GM18951 (cell line): ENCODE data around the gene LAMA5.
A peak's percentile ranks its signal among the peaks of the same experiment; 100 is the strongest.

Source experiments
- POLR2A ChIP-seq: IDR thresholded peaks from 4 replicates; pipeline ENCODE4 v1.6.1; 2011; ENCODE audit warnings: mild to moderate bottlenecking; ENCODE audit not compliant: insufficient read length, insufficient read depth; ENCODE audit errors: extremely low read depth
- in situ Hi-C: fragments of 300-500 bp; cut with MboI; formaldehyde crosslinking; loops from one replicate; pipeline ENCODE4 v1.12.0; 2022; ENCODE audit warnings: low sequenced_read_pairs, mixed read lengths, inconsistent platforms; ENCODE audit not compliant: unreplicated experiment

Gene LAMA5, protein sequence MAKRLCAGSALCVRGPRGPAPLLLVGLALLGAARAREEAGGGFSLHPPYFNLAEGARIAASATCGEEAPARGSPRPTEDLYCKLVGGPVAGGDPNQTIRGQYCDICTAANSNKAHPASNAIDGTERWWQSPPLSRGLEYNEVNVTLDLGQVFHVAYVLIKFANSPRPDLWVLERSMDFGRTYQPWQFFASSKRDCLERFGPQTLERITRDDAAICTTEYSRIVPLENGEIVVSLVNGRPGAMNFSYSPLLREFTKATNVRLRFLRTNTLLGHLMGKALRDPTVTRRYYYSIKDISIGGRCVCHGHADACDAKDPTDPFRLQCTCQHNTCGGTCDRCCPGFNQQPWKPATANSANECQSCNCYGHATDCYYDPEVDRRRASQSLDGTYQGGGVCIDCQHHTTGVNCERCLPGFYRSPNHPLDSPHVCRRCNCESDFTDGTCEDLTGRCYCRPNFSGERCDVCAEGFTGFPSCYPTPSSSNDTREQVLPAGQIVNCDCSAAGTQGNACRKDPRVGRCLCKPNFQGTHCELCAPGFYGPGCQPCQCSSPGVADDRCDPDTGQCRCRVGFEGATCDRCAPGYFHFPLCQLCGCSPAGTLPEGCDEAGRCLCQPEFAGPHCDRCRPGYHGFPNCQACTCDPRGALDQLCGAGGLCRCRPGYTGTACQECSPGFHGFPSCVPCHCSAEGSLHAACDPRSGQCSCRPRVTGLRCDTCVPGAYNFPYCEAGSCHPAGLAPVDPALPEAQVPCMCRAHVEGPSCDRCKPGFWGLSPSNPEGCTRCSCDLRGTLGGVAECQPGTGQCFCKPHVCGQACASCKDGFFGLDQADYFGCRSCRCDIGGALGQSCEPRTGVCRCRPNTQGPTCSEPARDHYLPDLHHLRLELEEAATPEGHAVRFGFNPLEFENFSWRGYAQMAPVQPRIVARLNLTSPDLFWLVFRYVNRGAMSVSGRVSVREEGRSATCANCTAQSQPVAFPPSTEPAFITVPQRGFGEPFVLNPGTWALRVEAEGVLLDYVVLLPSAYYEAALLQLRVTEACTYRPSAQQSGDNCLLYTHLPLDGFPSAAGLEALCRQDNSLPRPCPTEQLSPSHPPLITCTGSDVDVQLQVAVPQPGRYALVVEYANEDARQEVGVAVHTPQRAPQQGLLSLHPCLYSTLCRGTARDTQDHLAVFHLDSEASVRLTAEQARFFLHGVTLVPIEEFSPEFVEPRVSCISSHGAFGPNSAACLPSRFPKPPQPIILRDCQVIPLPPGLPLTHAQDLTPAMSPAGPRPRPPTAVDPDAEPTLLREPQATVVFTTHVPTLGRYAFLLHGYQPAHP (N-terminal part only)

DNA sequence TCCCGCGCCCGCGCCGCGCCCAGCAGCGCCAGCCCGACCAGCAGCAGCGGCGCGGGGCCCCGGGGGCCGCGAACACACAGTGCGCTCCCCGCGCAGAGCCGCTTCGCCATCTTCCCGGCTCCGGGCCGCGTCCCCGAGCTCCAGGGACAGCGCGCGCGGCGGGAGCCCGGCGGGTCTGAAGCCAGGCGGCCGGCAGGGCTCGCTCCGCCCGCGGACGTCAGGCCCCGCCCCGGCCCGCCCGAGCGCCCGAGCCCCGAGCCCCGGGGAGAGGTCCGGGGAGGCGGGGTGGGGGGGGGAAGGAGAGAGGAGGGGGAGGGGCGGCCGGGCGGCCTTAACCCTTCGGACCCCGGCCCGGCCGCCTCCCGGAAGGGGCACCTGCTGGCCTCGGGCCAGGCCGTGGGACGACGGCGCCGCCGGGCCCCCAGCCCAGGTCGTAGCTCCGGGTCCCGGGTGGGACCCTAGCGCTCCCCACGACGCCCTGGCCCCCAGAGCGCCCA, at the start of gene LAMA5:
Gene LAMA5 (minus strand): TSS at position 177 of the 497 bp plus-strand sequence. CDS start 67 bp downstream, at position 110.
- in situ Hi-C loops = no loop called here
- peak; percentile 25 for TF ChIP-seq POLR2A

DNA sequence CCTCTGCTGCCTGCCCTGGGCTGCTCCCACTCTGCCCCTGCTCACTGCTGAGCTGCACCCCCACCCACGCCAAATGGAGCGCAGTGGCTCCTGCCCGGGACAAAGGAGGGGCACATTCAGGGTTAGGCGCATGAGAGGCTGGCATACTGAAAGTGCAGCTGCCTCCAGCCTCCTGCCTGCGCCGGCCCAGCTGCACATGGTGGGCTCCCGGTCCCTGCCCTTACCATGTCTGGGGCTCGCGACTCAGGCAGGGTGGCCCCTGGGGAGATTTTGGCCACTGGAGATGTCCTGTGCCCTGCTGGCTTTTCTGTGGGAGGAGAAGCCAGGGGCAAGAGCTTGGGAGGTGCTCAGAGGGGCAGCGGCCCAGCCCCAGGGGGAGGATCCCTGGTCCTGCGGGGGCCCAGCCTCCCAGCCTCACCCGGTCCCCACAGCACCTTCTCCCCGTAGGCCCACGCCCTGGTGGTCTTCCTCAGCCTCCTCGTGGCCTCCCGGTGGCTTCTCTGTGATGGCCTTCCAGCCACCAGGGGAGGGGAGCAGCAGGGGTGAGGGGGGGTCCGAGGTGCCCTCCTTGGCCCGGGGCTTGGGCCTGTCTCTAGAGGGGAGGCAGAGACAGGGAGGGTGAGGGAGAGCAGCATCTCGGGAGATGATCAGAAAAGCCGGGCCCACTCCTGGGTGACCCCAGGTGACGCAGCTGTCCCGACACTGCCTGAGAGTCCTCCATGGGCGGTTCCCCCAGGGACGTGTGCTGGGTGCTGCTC, 48.4 kb upstream of the LAMA5 start:
- in situ Hi-C loops = no loop called here
- no peak for TF ChIP-seq POLR2A

DNA sequence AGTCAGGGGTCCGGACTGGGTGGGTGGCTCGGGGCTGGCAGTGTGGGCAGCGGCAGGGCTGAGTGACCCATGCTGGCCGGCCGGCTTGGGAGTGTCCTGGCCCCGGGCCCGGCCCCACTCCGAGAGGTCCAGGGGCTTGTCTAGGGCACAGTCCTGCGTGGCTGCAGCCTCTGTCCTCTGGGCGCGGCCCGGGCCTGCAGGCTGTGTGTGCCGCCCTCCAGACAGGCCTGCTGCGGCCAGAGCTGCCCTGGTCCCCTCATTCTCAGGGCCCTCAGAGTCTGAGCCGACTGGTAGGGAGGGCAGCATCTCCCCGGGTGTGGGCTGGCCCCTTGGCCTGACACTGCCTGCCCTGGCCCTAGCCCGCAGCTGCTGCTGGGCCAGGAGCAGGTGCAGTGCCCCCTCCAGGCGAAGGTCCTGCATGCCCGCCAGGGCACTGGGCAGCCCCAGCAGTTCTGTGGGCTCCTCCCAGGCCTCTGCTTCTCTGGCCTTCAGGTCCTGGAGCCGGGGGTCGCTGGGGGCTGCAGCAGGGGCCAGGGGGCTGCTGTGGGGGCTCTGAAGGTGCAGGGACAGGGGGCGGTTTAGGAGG, 46.9 kb upstream of the LAMA5 start:
- no peak for TF ChIP-seq POLR2A

DNA sequence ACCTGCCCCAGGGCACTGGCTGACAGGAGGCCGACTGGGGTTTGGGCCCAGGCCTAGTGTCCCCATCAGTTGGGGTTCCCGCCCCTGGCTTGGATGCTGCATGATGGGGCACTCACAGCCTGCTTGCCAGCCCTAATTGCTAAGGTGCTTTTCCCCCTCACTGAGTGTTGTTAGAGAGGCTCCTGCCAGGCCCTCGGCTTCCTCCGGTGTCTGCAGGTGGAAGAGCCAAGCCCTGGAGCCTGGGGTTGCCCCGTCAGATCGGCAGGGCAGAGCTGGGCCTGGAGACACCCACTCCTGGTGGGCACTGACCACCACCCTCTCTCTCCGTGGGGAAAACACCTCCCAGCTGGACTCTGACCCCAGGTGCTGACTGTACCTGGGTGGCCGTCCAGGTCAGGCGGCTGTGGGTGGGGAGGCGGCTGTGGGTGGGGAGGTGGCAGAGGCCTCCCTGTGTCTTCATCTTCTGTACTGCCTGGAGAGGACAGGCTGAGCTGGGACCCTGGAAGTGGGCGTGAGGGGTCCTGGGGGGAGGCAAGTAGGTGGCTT, 46.0 kb upstream of the LAMA5 start:
- no peak for TF ChIP-seq POLR2A
- in situ Hi-C loops = no loop called here

More for the DNA sequence above, 46.9 kb upstream of the LAMA5 start:
- in situ Hi-C loops = no loop called here

DNA sequence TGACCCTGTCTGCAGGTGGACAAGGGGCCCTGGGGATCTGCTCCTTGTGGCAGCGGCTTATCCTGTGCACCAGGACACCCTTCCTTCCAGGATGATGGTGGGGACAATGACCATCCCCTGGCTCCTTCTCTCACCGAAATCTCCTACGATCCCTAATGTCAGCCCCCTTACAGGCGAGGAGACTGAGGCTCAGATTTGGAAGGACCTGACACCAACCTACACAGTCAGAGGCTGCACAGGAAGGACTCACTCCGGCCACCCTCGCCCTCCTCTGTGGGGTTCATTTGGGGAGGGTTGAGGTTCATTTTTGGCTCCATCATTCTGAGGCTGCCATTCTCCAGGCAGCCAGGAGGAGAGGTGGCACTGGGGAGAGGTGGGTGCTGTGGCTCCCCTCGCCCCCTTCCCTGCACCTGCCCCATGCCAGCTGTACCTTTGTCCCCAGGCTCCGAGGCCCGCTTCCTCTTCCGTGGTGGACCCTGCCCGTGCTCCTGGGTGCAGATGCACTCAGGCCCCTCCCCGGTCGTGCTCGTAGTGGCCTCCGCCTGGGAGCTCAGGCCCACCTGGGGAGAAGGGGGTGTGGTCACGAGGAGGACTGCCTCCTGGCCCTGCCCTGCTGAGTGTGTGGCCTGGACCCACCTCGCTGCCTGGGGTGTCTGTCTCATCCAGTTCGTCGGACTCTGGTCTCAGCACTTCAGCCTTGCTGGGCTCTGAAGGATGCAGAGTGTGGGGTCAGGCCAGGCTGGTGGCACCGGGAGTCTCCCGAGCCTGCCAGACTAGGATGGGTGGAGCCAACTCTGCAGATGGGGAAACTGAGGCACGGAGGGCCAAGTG, 45.3 kb upstream of the LAMA5 start:
- TF ChIP-seq POLR2A = no peak
- in situ Hi-C loops = no loop called here

DNA sequence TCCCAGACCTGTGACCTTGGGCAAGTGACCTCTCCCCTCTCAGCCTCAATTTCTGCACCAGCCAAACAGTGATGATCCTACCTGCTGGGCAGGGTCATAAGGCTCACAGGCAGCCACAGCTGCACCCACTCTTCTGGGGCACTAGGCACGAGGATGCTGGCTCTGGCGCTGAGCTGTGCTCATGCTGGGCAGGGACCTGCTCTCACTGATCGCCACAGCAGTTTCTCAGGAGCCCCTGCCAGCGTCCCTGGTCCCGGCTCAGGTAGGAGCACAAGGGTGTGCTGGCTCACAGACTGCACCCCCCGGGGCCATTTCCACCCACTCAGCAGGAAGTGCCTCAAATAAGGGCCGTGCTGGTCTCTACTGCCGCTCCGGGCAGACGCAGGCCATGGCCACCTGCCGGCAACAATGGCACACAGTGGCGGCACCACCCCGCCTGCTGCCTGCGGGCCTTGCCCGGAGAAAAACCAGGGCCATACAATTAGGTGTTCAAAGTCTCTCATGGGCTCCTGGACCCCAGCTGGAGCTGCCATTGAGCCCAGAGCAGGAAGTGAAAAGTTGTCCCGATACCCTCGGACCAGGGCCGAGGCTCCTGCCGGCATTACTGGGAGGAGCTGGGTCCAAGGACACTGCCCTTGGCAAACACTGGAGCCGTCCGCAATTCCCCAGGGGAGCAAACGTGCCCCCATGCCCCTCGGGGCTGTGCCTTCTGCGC, 44.5 kb upstream of the LAMA5 start:
- in situ Hi-C loops = no loop called here
- no peak for TF ChIP-seq POLR2A

DNA sequence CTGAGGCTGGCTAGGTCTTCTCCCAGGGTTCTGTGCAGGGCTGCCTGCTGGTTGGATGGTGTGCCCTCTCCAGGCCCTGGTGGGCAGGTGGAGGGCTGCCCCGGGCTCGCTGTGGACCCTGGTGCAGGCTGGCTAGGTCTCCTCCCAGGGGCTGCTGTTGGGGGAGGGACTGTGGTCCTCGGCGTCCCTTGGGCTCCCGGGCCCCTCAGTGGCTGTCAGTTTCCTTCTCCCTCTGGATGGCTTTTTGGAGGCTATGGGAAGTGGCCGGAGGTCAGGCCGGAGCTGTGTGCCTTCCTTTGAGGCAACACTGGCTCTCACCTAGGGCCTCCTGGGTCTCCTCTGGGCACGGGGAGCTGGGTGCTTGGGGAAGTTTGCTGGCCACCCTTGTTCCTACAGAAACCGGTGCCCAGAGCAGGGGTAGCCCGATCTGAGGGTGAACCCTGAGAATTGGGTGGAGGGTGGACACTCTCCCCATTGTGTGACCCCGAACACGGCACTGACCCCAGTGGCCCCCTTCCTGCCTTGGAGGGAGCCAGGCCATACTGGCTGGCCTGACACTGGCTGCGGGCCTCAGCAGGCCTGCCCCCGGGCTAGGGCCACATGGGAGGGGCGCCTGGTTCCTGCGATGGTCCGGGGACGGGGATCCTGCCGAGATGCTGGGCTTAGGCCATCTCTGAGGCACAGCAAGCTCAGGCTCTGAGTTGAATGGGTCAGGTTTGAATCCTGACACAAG, 43.8 kb upstream of the LAMA5 start:
- in situ Hi-C loops = no loop called here
- no peak for TF ChIP-seq POLR2A

DNA sequence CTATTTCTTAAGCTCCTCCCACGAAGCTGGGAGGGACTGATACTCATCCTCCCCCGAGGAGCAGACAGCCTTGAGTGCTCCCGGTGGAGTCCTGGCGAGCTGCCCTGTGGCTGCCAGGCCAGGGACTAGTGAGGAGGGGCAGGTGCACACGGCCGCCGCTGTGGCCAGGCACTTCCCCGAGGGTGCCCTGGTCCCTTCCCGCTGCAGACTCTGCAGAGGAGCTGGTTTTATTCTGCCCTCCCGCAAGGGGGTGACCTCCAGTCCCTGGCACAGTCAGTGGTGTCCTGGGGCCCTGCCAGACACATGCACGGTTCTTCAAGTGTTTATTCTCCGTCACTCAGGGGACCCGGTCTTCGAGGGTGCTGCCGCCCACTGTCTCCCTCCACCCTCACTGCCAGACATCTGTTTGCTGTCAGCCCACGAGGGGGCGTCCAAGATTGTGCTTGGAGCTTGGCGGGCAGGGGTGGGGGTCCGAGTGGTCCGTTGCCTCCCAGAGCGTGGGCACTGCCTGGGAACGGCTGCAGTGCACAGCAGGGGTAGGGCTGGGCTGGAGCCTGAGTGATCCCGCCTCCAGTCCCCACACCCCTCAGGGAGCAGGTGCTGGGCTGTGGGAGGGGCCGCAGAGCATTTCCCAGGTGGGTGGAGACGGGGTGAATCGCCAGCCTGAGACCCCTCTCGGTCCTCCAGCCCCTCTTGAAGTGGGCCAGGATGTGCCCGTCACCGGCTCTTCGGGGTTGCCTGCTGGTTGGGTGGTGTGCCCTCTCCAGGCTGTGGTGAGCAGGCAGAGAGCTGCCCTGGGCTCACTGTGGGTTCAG, 43.0 kb upstream of the LAMA5 start:
- in situ Hi-C loops = no loop called here
- TF ChIP-seq POLR2A = no peak
